Testis (tissue), 2 donors: ENCODE measurements around the gene ZNRF3.

ENCODE experiments used
- CTCF ChIP-seq, 3 experiments: fragments of 450-650 bp in 2 of 3; fragments of 200-600 bp in 1 of 3; sonication (generic) in 1 of 3; IDR thresholded peaks; one replicate each; pipeline ENCODE4 v1.5.1; 2016 to 2019; ENCODE audit warnings: antibody characterized with exemption in 3 of 3, mild to moderate bottlenecking in 2 of 3, moderate library complexity in 1 of 3
- POLR2A ChIP-seq: fragments of 450-650 bp; IDR thresholded peaks from one replicate; pipeline ENCODE4 v1.6.1; 2017; ENCODE audit warnings: antibody characterized with exemption, mild to moderate bottlenecking, moderate library complexity

GRCh38 chr22:29022101-29022817 lies 138.9 kb downstream of the ZNRF3 start:
- TF ChIP-seq POLR2A = no peak
- TF ChIP-seq CTCF (IDR thresholded peaks at IDR 0.05) = no peak
